GM10248 (cell line): ENCODE results near the gene UBR4.
A peak's percentile ranks its signal among the peaks of the same experiment; 100 is the strongest.

Experiments used
- CTCF ChIA-PET: fragments of 300-600 bp; sonication (Branson Sonifier 250); formaldehyde crosslinking; extraction: SDS; loops from one replicate; lab custom pipeline; 2021; ENCODE audit warnings: antibody characterized with exemption; lab: Yijun Ruan, JAX
- POLR2A ChIA-PET: fragments of 350-650 bp; sonication (Branson Sonifier 250); formaldehyde crosslinking; extraction: SDS; loops from one replicate; lab custom pipeline; 2020; ENCODE audit warnings: antibody characterized with exemption; lab: Yijun Ruan, JAX
- DNase-seq: peaks from one replicate; pipeline ENCODE4 v3.0.0; 2012; ENCODE audit errors: extremely low spot score
- TF ChIP-seq, protein P1 (sequence below): IDR thresholded peaks from 2 replicates; pipeline ENCODE4 v1.5.1; 2012; ENCODE audit warnings: mild to moderate bottlenecking, low read depth; ENCODE audit errors: extremely low read depth, missing control alignments, control extremely low read depth

Gene UBR4

DNA sequence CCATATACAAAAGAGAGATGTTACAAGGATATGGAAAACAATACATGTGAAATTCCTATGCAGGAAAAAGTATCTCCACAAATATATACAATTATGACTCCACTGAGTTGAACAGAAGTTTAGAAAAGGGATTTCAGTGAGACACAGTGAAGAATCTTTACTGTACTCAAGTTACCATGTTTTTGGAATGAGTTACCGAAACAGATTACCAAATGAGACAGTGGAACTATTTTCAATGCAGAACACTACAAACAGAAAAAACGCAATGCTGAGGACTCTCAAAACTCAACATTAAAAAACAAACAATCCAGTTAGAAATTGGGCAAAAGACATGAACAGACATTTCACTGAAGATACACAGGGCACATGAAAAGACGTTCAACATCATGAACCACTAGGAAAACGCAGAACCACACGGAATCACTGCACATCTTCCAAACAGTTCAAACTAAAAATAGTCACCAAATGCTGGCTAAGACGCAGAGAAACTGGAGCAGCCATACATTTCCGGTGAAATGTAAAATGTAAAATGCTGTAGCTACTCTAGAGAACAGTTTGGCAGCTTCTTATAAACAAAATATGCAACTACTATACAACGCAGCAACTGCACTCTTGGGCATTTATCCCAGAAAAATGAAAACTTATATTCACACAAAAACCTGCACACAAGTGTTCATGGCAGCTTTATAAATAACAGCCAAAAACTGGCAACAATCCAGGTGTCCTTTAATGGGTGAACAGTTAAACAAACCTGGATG lies 118.7 kb downstream of the UBR4 start:
- TF ChIP-seq, protein P1, sequence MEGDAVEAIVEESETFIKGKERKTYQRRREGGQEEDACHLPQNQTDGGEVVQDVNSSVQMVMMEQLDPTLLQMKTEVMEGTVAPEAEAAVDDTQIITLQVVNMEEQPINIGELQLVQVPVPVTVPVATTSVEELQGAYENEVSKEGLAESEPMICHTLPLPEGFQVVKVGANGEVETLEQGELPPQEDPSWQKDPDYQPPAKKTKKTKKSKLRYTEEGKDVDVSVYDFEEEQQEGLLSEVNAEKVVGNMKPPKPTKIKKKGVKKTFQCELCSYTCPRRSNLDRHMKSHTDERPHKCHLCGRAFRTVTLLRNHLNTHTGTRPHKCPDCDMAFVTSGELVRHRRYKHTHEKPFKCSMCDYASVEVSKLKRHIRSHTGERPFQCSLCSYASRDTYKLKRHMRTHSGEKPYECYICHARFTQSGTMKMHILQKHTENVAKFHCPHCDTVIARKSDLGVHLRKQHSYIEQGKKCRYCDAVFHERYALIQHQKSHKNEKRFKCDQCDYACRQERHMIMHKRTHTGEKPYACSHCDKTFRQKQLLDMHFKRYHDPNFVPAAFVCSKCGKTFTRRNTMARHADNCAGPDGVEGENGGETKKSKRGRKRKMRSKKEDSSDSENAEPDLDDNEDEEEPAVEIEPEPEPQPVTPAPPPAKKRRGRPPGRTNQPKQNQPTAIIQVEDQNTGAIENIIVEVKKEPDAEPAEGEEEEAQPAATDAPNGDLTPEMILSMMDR, result no peak
- CTCF ChIA-PET, result interaction anchor here (1.0 to 4.4 kb wide), 2 partner anchors 23 to 183 kb away, joined by 3 to 29 read pairs; no protein-coding TSS in a partner anchor
- POLR2A ChIA-PET, result no interaction called here
- DNase-seq, result no peak

DNA sequence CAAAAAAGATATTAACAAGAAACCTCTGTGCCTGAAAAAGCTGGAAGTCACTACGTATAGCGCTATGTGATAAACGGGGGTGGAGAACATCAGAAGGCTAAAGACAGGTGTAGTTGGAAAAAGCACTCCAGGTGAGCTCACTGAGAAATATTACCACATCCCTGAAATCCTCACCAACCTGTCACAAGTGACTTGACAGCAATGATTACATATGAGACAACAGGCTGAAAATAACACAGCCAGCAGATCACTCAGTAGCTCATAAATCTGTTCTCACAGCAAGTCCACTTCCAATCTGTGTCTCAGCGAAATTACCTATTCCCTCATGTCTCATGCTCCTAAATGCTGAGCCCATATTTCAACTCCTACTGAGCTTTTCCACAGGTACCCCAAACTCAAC lies 120.5 kb downstream of the UBR4 start:
- no peak for DNase-seq
- TF ChIP-seq, protein P1, result no peak
- CTCF ChIA-PET, result interaction anchor here (1.0 to 4.4 kb wide), 10 partner anchors 11 to 184 kb away, joined by 3 to 29 read pairs (median 3); no protein-coding TSS in a partner anchor
- POLR2A ChIA-PET, result no interaction called here

DNA sequence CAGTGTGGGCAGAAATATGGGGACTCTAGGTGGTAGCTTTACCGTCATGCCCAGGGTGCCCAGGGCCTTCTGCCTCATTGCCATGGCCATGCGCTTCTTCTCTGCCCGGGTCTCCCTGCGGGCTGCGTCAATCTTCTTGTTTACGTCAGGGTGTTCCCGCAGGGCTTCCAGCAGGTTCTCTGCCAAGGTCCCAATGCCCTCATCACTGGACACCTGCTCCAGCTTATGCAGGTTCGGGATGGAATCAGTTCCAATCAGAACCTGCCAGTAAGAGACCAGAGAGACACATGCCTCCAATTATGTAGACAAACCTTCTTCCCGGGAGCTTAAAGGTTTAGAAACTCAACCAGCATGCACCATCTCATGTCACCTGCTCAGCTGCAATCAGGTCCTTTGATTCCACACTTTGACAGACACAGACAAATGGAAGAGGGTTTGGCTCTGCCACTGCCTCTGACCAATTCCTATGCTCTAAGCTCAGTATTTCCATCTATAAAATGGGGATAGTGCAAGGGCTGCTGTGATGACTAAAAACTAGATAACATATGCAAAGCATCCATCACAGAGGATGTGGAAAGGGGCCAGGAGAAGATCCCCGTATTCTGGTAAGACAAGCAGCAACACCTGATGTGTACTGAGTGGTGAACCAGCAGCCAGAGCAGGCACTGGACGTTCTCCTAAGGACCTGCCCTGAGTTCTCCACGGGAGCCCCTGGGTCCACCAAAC lies 121.2 kb downstream of the UBR4 start:
- no peak for DNase-seq
- ChIA-PET POLR2A (no interaction called here), CTCF (interaction anchor here (1.1 to 4.4 kb wide), 12 partner anchors 9 to 205 kb away, joined by 3 to 29 read pairs (median 4); no protein-coding TSS in a partner anchor)
- TF ChIP-seq, protein P1, result no peak

DNA sequence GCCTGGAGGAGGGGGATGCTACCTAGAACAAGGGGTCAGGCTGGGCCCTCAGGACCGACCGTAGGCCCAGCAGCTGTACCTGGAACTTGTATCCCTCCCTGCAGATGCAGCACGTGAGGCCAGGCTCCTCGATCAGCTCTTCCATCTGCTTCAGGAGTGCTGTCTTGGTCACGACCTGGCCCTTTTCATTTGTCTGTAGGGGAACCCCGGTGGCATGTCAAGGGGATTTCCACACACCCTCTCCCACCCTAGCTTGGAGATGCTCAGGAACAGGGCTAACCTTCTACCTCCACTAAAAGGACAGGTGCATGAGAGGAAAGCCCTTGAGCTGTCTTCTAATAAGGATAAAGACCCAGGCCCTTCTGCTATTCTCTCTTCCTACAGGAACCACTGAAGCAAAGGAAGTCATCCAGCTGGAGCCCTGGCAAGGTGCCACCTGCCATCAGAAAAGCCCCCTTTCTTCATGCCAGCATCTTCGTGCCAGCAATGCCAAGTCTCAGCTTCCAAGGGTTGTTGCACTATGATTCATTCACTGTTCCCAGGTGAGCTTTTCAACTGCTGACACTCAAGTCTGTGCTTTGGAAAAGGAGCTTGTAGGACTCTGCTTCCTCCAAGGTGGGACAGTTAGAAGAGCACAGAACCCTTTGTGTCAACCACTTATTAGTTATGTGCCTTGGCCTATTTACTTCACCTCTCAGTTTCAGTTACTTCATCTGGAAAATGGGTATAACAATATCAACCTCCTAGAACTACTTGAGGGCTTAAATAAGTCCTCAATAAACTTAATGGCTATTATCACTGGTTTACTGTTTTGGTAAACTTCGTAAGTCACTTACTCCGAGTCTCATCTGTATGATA lies 122.1 kb downstream of the UBR4 start:
- TF ChIP-seq, protein P1, result no peak
- CTCF ChIA-PET, result interaction anchor here (0.6 to 4.4 kb wide), 10 partner anchors 9 to 204 kb away, joined by 3 to 29 read pairs (median 4); no protein-coding TSS in a partner anchor
- DNase-seq, result peak; percentile 55
- POLR2A ChIA-PET, result no interaction called here

DNA sequence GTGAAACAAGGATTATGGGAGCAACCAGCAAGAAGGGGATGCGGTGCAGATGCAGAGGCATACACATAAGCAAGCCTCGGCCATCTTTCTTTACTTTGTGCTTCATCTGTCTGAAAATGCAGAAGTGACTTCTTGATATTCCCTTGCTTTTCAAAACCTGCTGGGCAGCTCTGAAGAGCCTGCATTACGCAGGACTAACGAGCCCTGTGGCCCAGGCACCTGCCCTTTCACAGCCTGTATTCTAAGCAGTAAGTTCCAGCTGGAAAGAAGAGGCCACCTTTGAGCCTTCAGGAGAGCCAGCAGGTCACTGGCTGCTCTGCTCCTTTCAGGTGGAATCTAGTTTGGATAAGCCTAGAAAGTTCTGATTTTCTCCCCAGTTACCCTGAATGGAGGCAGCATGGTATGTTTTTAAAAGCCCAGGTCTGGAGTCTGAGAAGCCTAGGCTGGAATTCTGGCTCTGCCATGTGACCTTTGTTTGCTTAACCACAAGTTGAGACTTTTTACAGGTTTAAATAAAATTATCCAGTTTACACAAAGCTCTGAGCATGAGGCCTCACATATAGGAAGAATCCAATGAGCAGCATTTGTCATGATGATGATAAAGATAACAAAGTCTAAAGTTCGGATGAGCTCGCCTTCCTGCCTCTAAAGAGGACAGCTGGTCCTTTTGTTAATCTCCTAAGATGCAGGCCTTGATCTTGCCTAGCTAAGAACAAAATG lies 122.9 kb downstream of the UBR4 start:
- TF ChIP-seq, protein P1, result no peak
- CTCF ChIA-PET, result interaction anchor here (0.6 to 4.4 kb wide), 6 partner anchors 12 to 203 kb away, joined by 3 to 29 read pairs (median 4); no protein-coding TSS in a partner anchor

More for the DNA sequence above, 122.9 kb downstream of the UBR4 start:
- POLR2A ChIA-PET, result no interaction called here
- DNase-seq, result no peak
